Lower leg skin (tissue), 3 donors: ENCODE data around the gene OARD1.

ENCODE experiments used
- POLR2A ChIP-seq, 2 donors: fragments of 450-650 bp; IDR thresholded peaks; one replicate each; pipeline ENCODE4 v1.6.1; 2016 to 2017; ENCODE audit warnings: antibody characterized with exemption in 2 of 2, mild to moderate bottlenecking in 1 of 2, moderate library complexity in 1 of 2
- TF ChIP-seq, protein P1 (sequence below), 3 donors: fragments of 450-650 bp; IDR thresholded peaks; one replicate each; pipeline ENCODE4 v1.5.1; 2016; ENCODE audit warnings: antibody characterized with exemption in 3 of 3, mild to moderate bottlenecking in 3 of 3, moderate library complexity in 2 of 3

DNA sequence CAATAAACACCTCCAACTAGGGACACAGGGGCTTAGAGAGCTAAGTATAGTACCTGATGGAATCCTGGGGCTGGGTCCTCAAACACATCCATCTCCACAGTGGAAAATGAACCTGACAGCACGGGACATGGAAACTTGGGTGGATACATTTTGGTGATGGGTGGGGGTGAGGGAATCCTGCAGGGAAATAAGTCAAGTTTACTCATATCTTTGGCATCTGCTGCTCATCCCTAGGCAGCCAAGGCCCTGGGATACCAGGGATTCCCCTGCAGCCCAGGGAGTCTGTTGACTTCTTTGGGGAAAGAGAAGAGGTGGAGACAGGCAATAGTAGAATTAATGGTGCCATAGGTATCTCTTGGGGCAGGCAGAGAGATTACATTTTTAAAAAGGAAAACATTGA, 12.6 kb downstream of the OARD1 start:
- TF ChIP-seq, protein P1, sequence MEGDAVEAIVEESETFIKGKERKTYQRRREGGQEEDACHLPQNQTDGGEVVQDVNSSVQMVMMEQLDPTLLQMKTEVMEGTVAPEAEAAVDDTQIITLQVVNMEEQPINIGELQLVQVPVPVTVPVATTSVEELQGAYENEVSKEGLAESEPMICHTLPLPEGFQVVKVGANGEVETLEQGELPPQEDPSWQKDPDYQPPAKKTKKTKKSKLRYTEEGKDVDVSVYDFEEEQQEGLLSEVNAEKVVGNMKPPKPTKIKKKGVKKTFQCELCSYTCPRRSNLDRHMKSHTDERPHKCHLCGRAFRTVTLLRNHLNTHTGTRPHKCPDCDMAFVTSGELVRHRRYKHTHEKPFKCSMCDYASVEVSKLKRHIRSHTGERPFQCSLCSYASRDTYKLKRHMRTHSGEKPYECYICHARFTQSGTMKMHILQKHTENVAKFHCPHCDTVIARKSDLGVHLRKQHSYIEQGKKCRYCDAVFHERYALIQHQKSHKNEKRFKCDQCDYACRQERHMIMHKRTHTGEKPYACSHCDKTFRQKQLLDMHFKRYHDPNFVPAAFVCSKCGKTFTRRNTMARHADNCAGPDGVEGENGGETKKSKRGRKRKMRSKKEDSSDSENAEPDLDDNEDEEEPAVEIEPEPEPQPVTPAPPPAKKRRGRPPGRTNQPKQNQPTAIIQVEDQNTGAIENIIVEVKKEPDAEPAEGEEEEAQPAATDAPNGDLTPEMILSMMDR (IDR thresholded peaks at IDR 0.05), result no peak
- TF ChIP-seq POLR2A (IDR thresholded peaks at IDR 0.05), result no peak
